GM21717 (cell line): ENCODE measurements around the gene LRRC38.
"Not testable (repeated sequence)": the region's sequence is repeated elsewhere in the genome, so short reads cannot be mapped to it uniquely, and the experiment has no call there.

Source experiments
- ATAC-seq: cut with Tn5 transposase; IDR thresholded peaks from one replicate; pipeline ENCODE4 v1.9.1; 2021; ENCODE audit warnings: mild to moderate bottlenecking, moderate library complexity; ENCODE audit not compliant: unreplicated experiment

LRRC38 gene

GRCh38 chr1:13465515-13465914, 48.3 kb downstream of the LRRC38 start:
- ATAC-seq = no peak

GRCh38 chr1:13462682-13463081, 51.1 kb downstream of the LRRC38 start:
- no peak for ATAC-seq

- no peak for ATAC-seq
These were observed 51.8 kb downstream of the LRRC38 start for GRCh38 chr1:13461977-13462376.

GRCh38 chr1:13456904-13457532, 56.8 kb downstream of the LRRC38 start:
- ATAC-seq = no peak

GRCh38 chr1:13451399-13451965, 62.3 kb downstream of the LRRC38 start:
- no peak for ATAC-seq

DNA sequence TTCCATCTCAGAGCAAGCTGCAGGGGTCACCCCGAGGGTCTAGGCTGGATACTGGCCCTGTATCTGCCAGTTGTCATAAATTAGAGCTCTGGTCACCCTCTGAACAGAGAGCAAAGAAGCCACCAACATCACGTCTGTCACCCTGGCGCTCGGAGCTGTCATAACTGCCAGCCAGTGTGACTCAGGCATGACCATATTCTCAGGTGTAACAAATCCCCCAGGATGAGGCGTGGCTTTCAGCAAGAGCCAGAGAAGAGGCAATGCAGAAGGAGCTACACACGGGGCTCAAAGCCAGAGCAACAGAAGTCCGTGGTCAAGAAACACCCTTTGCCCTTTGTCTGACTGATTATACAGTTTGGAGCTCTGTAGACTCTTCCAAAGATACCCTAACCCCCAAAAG, 63.6 kb downstream of the LRRC38 start:
- no peak for ATAC-seq

- no peak for ATAC-seq
These were observed 70.3 kb downstream of the LRRC38 start for GRCh38 chr1:13443335-13443979.

- not testable (repeated sequence) for ATAC-seq
These were observed 74.6 kb downstream of the LRRC38 start for GRCh38 chr1:13439104-13439783.

GRCh38 chr1:13435458-13435857, 78.3 kb downstream of the LRRC38 start:
- no peak for ATAC-seq

GRCh38 chr1:13433694-13434358, 80.0 kb downstream of the LRRC38 start:
- not testable (repeated sequence) for ATAC-seq

- no peak for ATAC-seq
These were observed 81.6 kb downstream of the LRRC38 start for GRCh38 chr1:13432251-13432650.

DNA sequence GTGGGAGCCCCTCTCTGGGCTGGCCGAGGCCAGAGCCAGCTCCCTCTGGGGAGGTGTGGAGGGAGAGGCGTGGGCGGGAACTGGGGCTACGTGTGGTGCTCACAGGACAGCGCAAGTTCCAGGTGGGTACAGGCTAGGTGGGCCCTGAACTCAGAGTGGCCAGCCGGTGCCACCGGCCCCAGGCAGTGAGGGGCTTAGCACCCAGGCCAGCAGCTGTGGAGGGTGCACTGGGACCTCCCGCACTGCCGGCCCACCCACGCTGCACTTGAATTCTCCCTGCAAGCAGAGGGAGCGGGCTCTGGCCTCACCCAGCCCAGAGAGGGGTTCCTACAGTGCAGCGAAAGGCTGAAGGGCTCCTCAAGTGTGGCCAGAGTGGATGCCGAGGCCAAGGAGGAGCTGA, 83.3 kb downstream of the LRRC38 start:
- no peak for ATAC-seq
